Vagina (tissue), 2 donors: Measurements from ENCODE around the gene PIK3CB. TPM values are rescaled to one million over a fixed set of nuclear protein-coding genes. Genes with fewer than 3 reads are reported as not detected.
"Not testable (repeated sequence)": the region's sequence is repeated elsewhere in the genome, so short reads cannot be mapped to it uniquely, and the experiment has no call there.

ENCODE experiments used
- DNase-seq, 2 donors: peaks; one replicate each; pipeline ENCODE4 v3.0.0-alpha.2; 2017; ENCODE audit errors: extremely low spot score in 2 of 2
- H3K27ac ChIP-seq: fragments of 200-600 bp; sonication (generic); one replicate; pipeline ENCODE4 v1.5.1; 2019
- H3K27me3 ChIP-seq: fragments of 200-600 bp; sonication (generic); one replicate; pipeline ENCODE4 v1.5.1; 2019
- H3K36me3 ChIP-seq, 2 donors: fragments of 200-600 bp; sonication (generic); one replicate each; pipeline ENCODE4 v1.5.1; 2017 to 2019
- H3K4me1 ChIP-seq: fragments of 200-600 bp; sonication (generic); one replicate; pipeline ENCODE4 v1.5.1; 2019
- H3K4me3 ChIP-seq, 2 donors: fragments of 200-600 bp; sonication (generic); 1 replicate in 1 of 2; 2 replicates in 1 of 2; pipeline ENCODE4 v1.5.1; 2016 to 2019
- H3K9me3 ChIP-seq: fragments of 200-600 bp; sonication (generic); one replicate; pipeline ENCODE4 v1.5.1; 2019
- POLR2A ChIP-seq, 2 donors: fragments of 450-650 bp; IDR thresholded peaks; one replicate each; pipeline ENCODE4 v1.6.1; 2017; ENCODE audit warnings: antibody characterized with exemption in 2 of 2, mild to moderate bottlenecking in 2 of 2, moderate library complexity in 2 of 2
- POLR2AphosphoS5 ChIP-seq, 2 donors: sonication (generic); formaldehyde crosslinking; IDR thresholded peaks; one replicate each; pipeline ENCODE4 v1.9.0; 2017; ENCODE audit warnings: antibody characterized with exemption in 2 of 2, mild to moderate bottlenecking in 2 of 2, low read depth in 1 of 2; ENCODE audit not compliant: insufficient read depth in 1 of 2
- intact Hi-C: fragments of 100-400 bp; cut with DNase I; formaldehyde crosslinking; loops from one replicate; pipeline ENCODE4 v1.15.1; 2023
- total RNA-seq: library from RNA; depleted of rRNA; stranded (reverse); fragments of >200 nt; gene quantifications from one replicate; pipeline ENCODE4 v1.2.3, GENCODE V29; 2016
- TF ChIP-seq, protein P1 (sequence below), 3 experiments: fragments of 450-650 bp in 2 of 3; fragments of 200-600 bp in 1 of 3; sonication (generic) in 1 of 3; IDR thresholded peaks; one replicate each; pipeline ENCODE4 v1.5.1; 2017 to 2019; ENCODE audit warnings: antibody characterized with exemption in 3 of 3, mild to moderate bottlenecking in 2 of 3, moderate library complexity in 2 of 3

The PIK3CB gene
- total RNA-seq, 1 donor from 2014 or later, result 31.9 TPM

DNA sequence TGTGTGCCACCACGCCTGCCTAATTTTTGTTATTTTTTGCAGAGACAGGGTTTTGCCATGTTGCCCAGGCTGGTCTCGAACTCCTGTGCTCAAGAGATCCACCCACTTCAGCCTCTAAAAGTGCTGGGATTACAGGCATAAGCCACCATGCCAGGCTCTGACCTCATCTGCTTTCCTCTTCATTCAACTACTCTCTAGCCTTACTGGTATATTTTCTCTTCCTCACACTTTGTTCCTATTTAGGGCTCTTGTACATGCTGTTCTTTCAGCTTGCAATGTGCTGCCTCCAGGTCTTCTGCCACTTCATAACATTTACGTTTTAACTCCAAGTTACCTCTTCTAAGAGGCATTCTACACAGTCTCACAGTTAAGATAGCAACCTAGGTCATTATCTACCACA is 34.9 kb downstream of the PIK3CB start:
- intact Hi-C loops, result no loop called here
- TF ChIP-seq, protein P1, sequence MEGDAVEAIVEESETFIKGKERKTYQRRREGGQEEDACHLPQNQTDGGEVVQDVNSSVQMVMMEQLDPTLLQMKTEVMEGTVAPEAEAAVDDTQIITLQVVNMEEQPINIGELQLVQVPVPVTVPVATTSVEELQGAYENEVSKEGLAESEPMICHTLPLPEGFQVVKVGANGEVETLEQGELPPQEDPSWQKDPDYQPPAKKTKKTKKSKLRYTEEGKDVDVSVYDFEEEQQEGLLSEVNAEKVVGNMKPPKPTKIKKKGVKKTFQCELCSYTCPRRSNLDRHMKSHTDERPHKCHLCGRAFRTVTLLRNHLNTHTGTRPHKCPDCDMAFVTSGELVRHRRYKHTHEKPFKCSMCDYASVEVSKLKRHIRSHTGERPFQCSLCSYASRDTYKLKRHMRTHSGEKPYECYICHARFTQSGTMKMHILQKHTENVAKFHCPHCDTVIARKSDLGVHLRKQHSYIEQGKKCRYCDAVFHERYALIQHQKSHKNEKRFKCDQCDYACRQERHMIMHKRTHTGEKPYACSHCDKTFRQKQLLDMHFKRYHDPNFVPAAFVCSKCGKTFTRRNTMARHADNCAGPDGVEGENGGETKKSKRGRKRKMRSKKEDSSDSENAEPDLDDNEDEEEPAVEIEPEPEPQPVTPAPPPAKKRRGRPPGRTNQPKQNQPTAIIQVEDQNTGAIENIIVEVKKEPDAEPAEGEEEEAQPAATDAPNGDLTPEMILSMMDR (IDR thresholded peaks at IDR 0.05), result no peak
- TF ChIP-seq POLR2AphosphoS5 (IDR thresholded peaks at IDR 0.05; ENCODE audit: insufficient read depth in 1 of 2, low read depth in 1 of 2) (no peak), POLR2A (IDR thresholded peaks at IDR 0.05) (no peak)
- no peak overlapping the region for H3K27ac ChIP-seq
- no peak overlapping the region for H3K4me3 ChIP-seq
- H3K36me3 ChIP-seq, result no peaks in the 10 kb centered on the region
- no peak for DNase-seq
- no peaks in the 10 kb centered on the region for H3K27me3 ChIP-seq
- no peaks in the 10 kb centered on the region for H3K4me1 ChIP-seq
- H3K9me3 ChIP-seq, result no peaks in the 10 kb centered on the region

GRCh38 chr3:138797508-138798038 is 37.2 kb downstream of the PIK3CB start:
- no peak overlapping the region for H3K27ac ChIP-seq
- no peaks in the 10 kb centered on the region for H3K9me3 ChIP-seq
- H3K27me3 ChIP-seq, result no peaks in the 10 kb centered on the region
- H3K36me3 ChIP-seq, result peaks cover 0 to 5% of the 10 kb centered on the region in 2 donors
- H3K4me3 ChIP-seq, result no peak overlapping the region
- TF ChIP-seq, protein P1 (IDR thresholded peaks at IDR 0.05), result no peak
- TF ChIP-seq POLR2AphosphoS5 (IDR thresholded peaks at IDR 0.05; ENCODE audit: insufficient read depth in 1 of 2, low read depth in 1 of 2) (no peak), POLR2A (IDR thresholded peaks at IDR 0.05) (no peak)
- intact Hi-C loops, result no loop called here
- no peak for DNase-seq
- no peaks in the 10 kb centered on the region for H3K4me1 ChIP-seq

- intact Hi-C loops, result no loop called here
- no peaks in the 10 kb centered on the region for H3K9me3 ChIP-seq
- H3K36me3 ChIP-seq, result peaks cover 0 to 5% of the 10 kb centered on the region in 2 donors
These were observed 38.0 kb downstream of the PIK3CB start for GRCh38 chr3:138796761-138797160.

GRCh38 chr3:138786788-138787271 is 47.9 kb downstream of the PIK3CB start:
- Histone ChIP-seq H3K27me3 (no peaks in the 10 kb centered on the region), H3K27ac (no peak overlapping the region), H3K4me1 (no peaks in the 10 kb centered on the region), H3K9me3 (no peaks in the 10 kb centered on the region), H3K36me3 (no peaks in the 10 kb centered on the region), H3K4me3 (no peak overlapping the region)
- DNase-seq, result no peak
- intact Hi-C loops, result no loop called here
- TF ChIP-seq POLR2AphosphoS5 (IDR thresholded peaks at IDR 0.05; ENCODE audit: insufficient read depth in 1 of 2, low read depth in 1 of 2) (peak in 1 of 2 donors; percentile 21), POLR2A (IDR thresholded peaks at IDR 0.05) (no peak)
- TF ChIP-seq, protein P1 (IDR thresholded peaks at IDR 0.05), result no peak

More at GRCh38 chr3:138796761-138797160, 38.0 kb downstream of the PIK3CB start:
- no peak overlapping the region for H3K4me3 ChIP-seq
- no peaks in the 10 kb centered on the region for H3K4me1 ChIP-seq
- DNase-seq, result no peak
- no peak for TF ChIP-seq POLR2A (IDR thresholded peaks at IDR 0.05)
- no peak for TF ChIP-seq POLR2AphosphoS5 (IDR thresholded peaks at IDR 0.05; ENCODE audit: insufficient read depth in 1 of 2, low read depth in 1 of 2)
- TF ChIP-seq, protein P1 (IDR thresholded peaks at IDR 0.05), result no peak
- H3K27me3 ChIP-seq, result no peaks in the 10 kb centered on the region
- H3K27ac ChIP-seq, result no peak overlapping the region

- H3K9me3 ChIP-seq, result no peaks in the 10 kb centered on the region
- no peaks in the 10 kb centered on the region for H3K27me3 ChIP-seq
- intact Hi-C loops, result no loop called here
- H3K4me1 ChIP-seq, result no peaks in the 10 kb centered on the region
- no peak overlapping the region for H3K27ac ChIP-seq
- no peak for DNase-seq
- TF ChIP-seq POLR2AphosphoS5 (IDR thresholded peaks at IDR 0.05; ENCODE audit: insufficient read depth in 1 of 2, low read depth in 1 of 2) (no peak), POLR2A (IDR thresholded peaks at IDR 0.05) (no peak)
- H3K36me3 ChIP-seq, result no peaks in the 10 kb centered on the region
- no peak overlapping the region for H3K4me3 ChIP-seq
These were observed 48.8 kb downstream of the PIK3CB start for GRCh38 chr3:138785951-138786350.

DNA sequence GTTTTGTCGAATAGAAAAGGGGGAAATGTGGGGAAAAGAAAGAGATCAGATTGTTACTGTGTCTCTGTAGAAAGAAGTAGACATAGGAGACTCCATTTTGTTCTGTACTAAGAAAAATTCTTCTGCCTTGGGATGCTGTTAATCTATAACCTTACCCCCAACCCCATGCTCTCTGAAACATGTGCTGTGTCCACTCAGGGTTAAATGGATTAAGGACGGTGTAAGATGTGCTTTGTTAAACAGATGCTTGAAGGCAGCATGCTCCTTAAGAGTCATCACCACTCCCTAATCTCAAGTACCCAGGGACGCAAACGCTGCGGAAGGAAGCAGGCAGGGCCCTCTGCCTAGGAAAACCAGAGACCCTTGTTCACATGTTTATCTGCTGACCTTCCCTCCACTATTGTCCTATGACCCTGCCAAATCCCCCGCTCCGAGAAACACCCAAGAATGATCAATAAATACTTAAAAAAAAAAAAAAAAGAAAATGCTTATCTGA is 49.3 kb downstream of the PIK3CB start:
- DNase-seq, intact Hi-C loops, H3K27me3 ChIP-seq, H3K4me3 ChIP-seq, H3K9me3 ChIP-seq, H3K36me3 ChIP-seq, H3K27ac ChIP-seq, H3K4me1 ChIP-seq: not testable (repeated sequence)
